Fibroblast of skin of right biceps (primary cell): ENCODE data around the gene TANK.
"Not testable (repeated sequence)": the region's sequence is repeated elsewhere in the genome, so short reads cannot be mapped to it uniquely, and the experiment has no call there.

Experiments
- DNase-seq: peaks from one replicate; pipeline ENCODE4 v3.0.0-alpha.2; 2013

The TANK gene

GRCh38 chr2:161233858-161234431 lies 73.7 kb downstream of the TANK start:
- no peak for DNase-seq

DNA sequence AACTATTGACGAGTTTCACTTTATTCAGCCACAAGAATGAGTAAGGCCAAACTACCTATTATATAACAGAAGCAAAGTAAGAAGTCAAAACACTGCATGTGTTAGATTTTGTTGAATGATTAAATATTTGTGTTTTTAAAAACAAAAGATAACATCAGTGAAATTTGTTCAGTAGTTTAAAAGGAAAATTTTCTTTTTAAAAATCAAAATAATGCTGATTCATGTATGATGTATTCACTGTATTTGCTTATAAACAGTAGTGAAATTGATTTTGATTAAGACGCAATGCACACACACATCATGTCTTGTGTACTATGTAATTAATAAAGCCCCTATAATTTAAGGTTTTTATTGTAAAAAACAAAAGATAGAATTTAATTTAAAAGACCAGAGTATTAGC lies 74.4 kb downstream of the TANK start:
- DNase-seq: no peak

DNA sequence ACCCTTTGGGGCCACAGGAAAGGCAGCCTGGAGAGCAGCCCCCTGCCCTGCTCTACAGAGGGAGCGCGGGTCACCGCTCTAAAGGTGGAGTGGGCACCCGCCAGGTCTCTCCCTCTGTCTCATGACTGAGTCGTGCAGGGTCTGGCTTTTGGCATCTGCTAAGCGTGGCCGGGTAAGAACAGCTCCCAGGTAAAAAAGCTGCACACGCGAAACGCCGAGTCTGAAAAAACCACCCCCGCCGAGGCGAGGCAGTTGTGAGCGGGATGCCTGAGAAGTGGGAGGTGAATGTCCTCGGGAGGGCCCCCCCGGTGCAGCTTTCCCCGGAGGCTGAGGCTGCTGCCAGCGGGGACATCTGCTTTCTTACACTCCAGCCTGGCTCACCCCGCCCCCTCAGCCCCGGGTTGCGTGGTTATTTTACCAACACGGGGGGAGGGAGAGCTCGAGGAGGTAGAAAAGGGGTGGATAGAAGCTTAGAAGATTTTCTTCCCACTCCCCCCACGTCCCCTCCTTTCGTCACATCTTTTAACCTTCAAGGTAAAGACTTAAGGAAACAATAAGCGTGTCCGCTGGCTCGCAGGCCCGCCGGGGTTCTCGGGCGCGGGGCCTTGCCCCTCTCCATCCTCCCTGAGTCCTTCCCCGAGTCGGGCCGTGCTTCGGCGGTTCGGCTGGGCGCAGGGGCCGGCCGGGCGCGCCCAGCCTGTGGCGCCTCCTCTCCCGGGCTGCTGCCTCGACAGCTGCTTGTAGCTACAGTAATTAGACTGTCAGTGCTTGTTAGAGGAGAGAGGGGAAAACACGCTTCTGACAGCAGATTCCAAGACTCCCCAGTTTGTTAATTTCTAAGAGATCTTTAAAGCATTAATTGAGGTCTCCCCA lies 77.4 kb downstream of the TANK start:
- peak; percentile 48 for DNase-seq

- DNase-seq: no peak
Measured at GRCh38 chr2:161238265-161238559, 78.0 kb downstream of the TANK start.

GRCh38 chr2:161238560-161239325 lies 78.5 kb downstream of the TANK start:
- peak; percentile 63 for DNase-seq

DNA sequence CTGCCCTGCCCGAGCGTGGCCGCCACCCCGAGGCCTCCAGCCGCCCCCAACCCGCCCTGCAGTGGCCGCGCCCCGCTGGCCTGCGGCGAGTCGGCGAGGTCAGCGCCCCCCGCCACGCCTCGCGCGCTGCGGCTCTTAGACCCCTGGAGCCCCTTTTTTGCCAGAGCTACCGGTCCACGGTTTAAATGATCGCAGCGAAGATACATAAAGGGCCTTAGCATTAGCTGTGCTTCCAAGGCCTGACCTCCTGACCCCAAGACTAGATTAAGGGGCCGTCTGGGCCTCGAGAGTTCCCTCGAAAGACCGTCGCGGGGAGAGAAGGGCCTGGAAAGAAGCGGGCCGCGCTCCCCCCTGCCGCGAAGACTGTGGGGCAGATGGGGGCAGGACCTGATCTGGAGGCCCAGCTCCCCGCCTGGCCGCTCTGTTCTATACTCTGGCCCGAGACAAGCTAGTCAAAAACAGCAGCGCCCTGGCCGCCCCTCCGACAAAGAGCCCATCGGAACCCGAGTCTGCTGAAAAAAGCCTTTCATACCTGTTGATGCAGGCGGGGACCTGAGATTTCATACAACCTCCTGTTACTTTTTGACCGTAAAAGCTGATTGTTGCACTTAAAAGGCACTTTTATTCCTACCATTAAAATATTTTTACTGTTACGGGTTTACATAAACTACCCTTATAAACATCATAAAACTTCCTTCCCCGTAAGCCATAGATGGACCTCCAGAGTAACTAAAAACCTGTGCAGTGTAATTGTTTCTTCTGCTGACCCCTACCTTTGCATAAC lies 79.3 kb downstream of the TANK start:
- no peak for DNase-seq

GRCh38 chr2:161241894-161242293 lies 81.7 kb downstream of the TANK start:
- DNase-seq: no peak

DNA sequence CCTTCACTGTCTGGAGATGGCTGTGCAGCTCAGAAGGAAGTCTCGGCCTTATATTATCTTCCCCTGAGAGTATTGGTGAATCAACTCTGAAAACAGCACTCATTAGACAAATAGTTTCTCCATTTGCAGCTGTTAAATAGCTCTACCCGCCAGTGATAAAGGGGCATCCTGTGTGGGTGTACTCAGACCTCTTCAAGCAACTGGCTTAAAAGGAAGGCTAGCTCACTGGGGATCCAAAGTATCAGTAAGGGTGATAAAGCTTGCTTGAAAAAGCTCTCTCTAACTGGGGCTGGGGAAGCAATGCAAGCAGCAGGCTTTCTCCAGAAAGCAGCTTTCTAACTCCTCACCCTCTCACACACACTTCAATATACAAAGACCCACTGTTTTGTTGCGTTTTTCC lies 83.1 kb downstream of the TANK start:
- no peak for DNase-seq

- DNase-seq: no peak
Measured at GRCh38 chr2:161243905-161244304, 83.7 kb downstream of the TANK start.

- DNase-seq: peak; percentile 7
Measured at GRCh38 chr2:161244387-161245260, 84.4 kb downstream of the TANK start.

GRCh38 chr2:161245261-161245553 lies 85.0 kb downstream of the TANK start:
- no peak for DNase-seq

GRCh38 chr2:161245671-161246070 lies 85.4 kb downstream of the TANK start:
- DNase-seq: no peak

GRCh38 chr2:161246281-161246680 lies 86.1 kb downstream of the TANK start:
- DNase-seq: no peak

DNA sequence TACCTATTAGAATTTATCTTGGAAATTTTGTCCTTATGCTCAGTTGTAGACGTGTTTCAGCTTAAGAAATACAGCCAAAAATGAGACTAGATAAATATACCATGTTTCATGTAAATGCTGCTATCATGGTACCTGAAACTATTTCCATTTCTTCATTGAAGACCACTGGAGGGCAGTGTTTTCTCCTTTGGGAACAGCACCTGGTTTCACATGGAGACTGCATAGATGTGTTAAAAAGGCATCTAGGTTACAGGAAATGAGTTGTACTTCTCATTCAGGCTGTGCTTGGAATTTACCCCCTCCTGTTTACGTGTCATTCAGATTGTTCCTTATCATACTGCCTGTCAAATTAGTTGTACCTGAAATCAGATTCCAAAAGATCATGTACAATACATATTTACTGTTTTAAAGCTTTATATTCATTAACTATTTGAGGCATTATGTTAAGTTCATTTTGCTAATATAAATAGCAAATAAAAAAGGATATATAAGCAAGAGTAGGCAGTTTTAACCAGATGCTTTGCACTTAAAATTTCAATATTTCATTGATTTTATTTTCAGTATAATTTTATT lies 90.7 kb downstream of the TANK start:
- DNase-seq: peak; percentile 41

DNA sequence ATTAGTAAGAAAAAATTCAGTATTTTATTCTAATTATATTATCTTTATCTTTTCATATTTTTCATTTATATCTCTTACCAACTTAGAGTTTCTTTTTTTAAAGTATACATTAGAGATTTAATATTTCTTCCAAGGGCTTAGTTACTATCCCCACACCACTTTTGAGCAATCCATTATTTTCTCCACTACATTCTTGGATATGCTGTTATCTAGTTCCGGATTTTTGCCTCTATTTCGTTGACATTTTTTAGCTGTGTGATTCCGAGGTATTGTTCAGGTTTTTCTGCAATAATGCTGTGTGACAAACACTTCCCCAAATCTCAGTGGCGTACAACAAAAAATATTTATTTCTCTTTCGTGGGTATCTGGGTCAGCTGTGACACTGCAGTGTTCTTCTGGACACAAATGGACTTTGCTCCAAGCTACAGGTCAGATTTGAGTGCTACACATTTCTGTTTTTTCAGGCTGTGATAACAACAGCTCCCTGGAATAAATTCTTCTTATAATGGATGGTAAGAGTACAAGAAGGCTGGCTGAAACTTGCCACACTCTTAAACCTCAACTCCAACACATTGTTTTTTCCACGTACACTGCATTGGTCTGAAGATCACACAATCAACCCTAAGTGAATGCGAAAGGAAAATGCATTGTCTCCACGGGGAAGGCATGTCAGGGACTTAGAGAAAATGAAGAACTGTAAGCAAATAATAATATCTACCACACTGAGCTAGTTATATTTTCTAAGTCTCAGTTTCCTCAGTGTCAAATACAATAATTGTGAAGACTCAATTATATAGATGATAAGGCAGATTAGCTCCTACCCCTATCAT lies 97.1 kb downstream of the TANK start:
- DNase-seq: no peak

- DNase-seq: no peak
Measured at GRCh38 chr2:161265874-161266273, 105.6 kb downstream of the TANK start.

DNA sequence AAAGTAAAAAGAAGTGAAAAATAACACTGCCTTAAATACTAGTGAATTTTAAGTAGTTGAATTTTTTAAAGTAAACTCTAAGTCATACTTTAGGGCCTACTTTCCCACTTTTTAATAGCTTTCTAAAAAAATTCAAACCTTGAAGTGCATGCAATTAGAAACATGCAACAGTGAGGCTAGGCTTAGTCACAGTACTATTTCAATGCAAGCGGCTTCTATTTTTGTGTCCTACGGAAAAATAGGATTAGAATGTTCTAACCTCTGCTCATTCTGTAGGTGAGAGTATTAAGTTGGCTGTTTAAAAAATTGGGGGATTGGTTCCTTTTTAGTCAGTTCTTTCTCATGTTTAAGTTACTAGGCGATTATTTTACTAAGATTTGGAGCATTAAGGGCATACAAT lies 108.9 kb downstream of the TANK start:
- no peak for DNase-seq

GRCh38 chr2:161273038-161273760 lies 113.0 kb downstream of the TANK start:
- DNase-seq: peak; percentile 57

DNA sequence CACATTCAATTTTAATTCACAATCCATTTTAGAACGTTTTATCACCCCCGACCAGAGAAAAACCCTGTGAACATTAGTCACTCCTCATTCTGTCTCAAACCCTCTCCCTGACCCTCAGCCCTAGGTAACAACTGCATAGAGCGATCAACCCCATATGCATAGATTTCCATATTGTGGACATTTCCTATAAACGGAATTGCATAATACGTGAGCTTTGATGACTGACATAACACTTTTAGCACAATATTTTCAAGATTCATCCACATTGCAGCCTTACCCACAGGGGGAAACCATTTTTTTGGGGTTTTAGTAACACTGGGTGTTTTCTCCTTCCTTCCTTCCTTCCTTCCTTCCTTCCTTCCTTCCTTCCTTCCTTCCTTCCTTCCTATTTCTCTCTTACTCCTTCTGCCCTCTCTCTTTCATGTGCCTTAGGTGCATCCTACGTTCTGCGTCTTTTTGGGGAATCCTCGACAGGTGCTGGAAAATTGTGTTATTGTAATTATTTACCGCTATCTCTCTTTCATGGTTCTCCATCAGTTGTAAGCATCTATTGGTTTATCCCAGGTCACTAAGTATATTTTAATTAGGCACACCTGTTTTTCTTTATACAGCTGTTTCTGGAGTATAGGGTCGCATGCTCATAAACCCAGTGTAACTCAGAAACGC lies 118.5 kb downstream of the TANK start:
- DNase-seq: not testable (repeated sequence)
